NCI-H2196 treated with DMSO at 0.1 percent for 48 hours (cell line): ENCODE results near the gene RMC1.

Experiments
- DNase-seq: peaks from one replicate; lab custom pipeline; 2025; ENCODE audit not compliant: unreplicated experiment; lab: John Stamatoyannopoulos, UW

The RMC1 gene

DNA sequence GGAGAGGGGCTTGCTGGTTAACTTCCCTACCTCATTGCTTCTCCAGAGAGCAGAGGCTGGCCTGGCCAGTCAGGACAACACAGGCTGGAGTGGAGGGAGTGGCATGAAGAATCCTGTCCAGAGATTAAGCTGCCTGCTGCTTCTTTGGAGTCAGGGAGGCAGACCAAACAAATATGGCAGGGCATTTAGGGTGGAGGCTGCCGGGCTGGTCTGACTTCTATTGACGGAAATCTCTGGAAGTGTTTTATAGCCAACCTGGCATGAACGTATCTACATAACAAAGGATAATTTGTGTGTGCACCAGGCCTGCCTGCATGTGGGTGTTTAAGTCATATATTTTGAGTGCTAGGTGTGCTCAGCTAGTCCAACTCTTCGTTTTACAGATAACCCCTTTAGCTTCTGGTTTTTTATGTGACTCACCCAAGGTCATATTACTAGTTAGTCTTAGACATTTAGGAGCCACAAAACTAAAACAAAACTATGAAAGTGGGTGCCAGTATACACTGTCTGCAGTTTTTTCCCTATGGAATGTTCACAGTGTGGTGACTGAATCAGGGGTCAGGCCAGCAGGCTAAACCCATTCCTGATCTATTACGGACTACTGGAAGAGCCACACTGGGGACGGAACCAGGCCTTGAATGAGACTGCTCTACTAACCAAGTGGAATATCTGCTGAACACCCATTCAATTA lies 77.5 kb downstream of the RMC1 start:
- no peak for DNase-seq
